CD14-positive monocyte (primary cell): ENCODE measurements around the gene TEX51. TPM values are rescaled to one million over a fixed set of nuclear protein-coding genes. Genes with fewer than 3 reads are reported as not detected.

ENCODE experiments used
- DNase-seq, 3 donors: peaks; one replicate each; pipeline ENCODE4 v3.0.0-alpha.2; 2011 to 2022
- H2AFZ ChIP-seq: 2 replicates; pipeline ENCODE4 v1.6.0; 2012; ENCODE audit warnings: mild to moderate bottlenecking, low read depth, low read length, inconsistent platforms; ENCODE audit not compliant: insufficient read depth, poor library complexity, severe bottlenecking
- H3K27ac ChIP-seq, 2 donors: 1 replicate in 1 of 2; 2 replicates in 1 of 2; pipeline ENCODE4 v1.5.1; 2012 to 2013; ENCODE audit warnings: low read length in 2 of 2, control low read depth in 1 of 2, inconsistent platforms in 1 of 2, low read depth in 1 of 2, mild to moderate bottlenecking in 1 of 2
- H3K27me3 ChIP-seq, 2 donors: one replicate each; pipeline versions ENCODE4 v1.6.0 to v1.6.1; 2011 to 2013; ENCODE audit warnings: low read length in 2 of 2; ENCODE audit not compliant: control insufficient read depth in 2 of 2, insufficient read depth in 2 of 2
- H3K36me3 ChIP-seq, 2 donors: replicated peaks in 1 of 2; 1 replicate in 1 of 2; 2 replicates in 1 of 2; pipeline versions ENCODE4 v1.5.1 to v1.6.1; 2012 to 2013; ENCODE audit warnings: low read length in 2 of 2, control low read depth in 1 of 2, inconsistent platforms in 1 of 2, mild to moderate bottlenecking in 1 of 2; ENCODE audit not compliant: insufficient read depth in 2 of 2, control insufficient read depth in 1 of 2
- H3K4me1 ChIP-seq, 2 donors: 1 replicate in 1 of 2; 2 replicates in 1 of 2; pipeline versions ENCODE4 v1.5.1 to v1.6.1; 2012 to 2013; ENCODE audit warnings: low read length in 2 of 2, control low read depth in 1 of 2, inconsistent platforms in 1 of 2, mild to moderate bottlenecking in 1 of 2, moderate library complexity in 1 of 2; ENCODE audit not compliant: insufficient read depth in 2 of 2, control insufficient read depth in 1 of 2
- H3K4me2 ChIP-seq: replicated peaks from 2 replicates; pipeline ENCODE3; 2012; ENCODE audit warnings: low read length, moderate library complexity, mild to moderate bottlenecking; ENCODE audit not compliant: poor library complexity, severe bottlenecking; ENCODE audit errors: extremely low read depth
- H3K4me3 ChIP-seq, 3 experiments: fragments of 200-600 bp in 1 of 3; sonication (generic) in 1 of 3; replicated peaks in 1 of 3; 1 replicate in 2 of 3; 2 replicates in 1 of 3; pipeline ENCODE4 v1.5.1; 2011 to 2013; ENCODE audit warnings: low read length in 3 of 3, mild to moderate bottlenecking in 3 of 3, control low read depth in 2 of 3, low read depth in 2 of 3, inconsistent platforms in 1 of 3, moderate library complexity in 1 of 3
- H3K79me2 ChIP-seq: 2 replicates; pipeline ENCODE4 v1.6.0; 2012; ENCODE audit warnings: mild to moderate bottlenecking, control low read depth, inconsistent platforms, low read length, moderate library complexity; ENCODE audit not compliant: insufficient read depth
- H3K9ac ChIP-seq: 2 replicates; pipeline ENCODE4 v1.6.0; 2017; ENCODE audit warnings: low read length, mild to moderate bottlenecking; ENCODE audit not compliant: insufficient read depth, poor library complexity, severe bottlenecking
- H3K9me3 ChIP-seq, 2 donors: replicated peaks in 1 of 2; 1 replicate in 1 of 2; 2 replicates in 1 of 2; pipeline versions ENCODE4 v1.5.1 to v1.6.1; 2012 to 2013; ENCODE audit warnings: low read length in 2 of 2, control low read depth in 1 of 2; ENCODE audit not compliant: control insufficient read depth in 1 of 2, insufficient read depth in 1 of 2
- H4K20me1 ChIP-seq: 2 replicates; pipeline ENCODE4 v1.6.0; 2012; ENCODE audit warnings: mild to moderate bottlenecking, low read length, control low read depth, moderate library complexity; ENCODE audit not compliant: insufficient read depth
- H3K27ac Mint-ChIP-seq, 7 donors: one replicate each; pipeline ENCODE4 v1.8.0; 2020; ENCODE audit warnings: mild to moderate bottlenecking in 7 of 7, mixed read lengths in 7 of 7, moderate library complexity in 6 of 7, inconsistent platforms in 2 of 7
- H3K27me3 Mint-ChIP-seq, 3 donors: one replicate each; pipeline ENCODE4 v1.8.0; 2021 to 2022; ENCODE audit warnings: low read depth in 3 of 3, mild to moderate bottlenecking in 3 of 3, mixed read lengths in 3 of 3, moderate library complexity in 3 of 3, inconsistent platforms in 1 of 3
- H3K36me3 Mint-ChIP-seq, 2 donors: one replicate each; pipeline ENCODE4 v1.8.0; 2020; ENCODE audit warnings: mixed read lengths in 2 of 2, inconsistent platforms in 1 of 2, mild to moderate bottlenecking in 1 of 2
- H3K4me1 Mint-ChIP-seq: one replicate; pipeline ENCODE4 v1.8.0; 2020; ENCODE audit warnings: mild to moderate bottlenecking, mixed read lengths
- H3K4me3 Mint-ChIP-seq, 2 donors: one replicate each; pipeline ENCODE4 v1.8.0; 2020; ENCODE audit warnings: mild to moderate bottlenecking in 2 of 2, mixed read lengths in 2 of 2, moderate library complexity in 1 of 2
- H3K9me3 Mint-ChIP-seq, 7 donors: one replicate each; pipeline ENCODE4 v1.8.0; 2020 to 2022; ENCODE audit warnings: mixed read lengths in 7 of 7, mild to moderate bottlenecking in 6 of 7, moderate library complexity in 6 of 7, inconsistent platforms in 2 of 7
- WGBS: methylation state at CpG from one replicate; pipeline ENCODE4 v1.1.5; 2013; ENCODE audit warnings: missing lambda C conversion rate; ENCODE audit not compliant: insufficient coverage; 5-methylcytosine and 5-hydroxymethylcytosine counted together
- intact Hi-C, 2 donors: fragments of 100-400 bp; cut with micrococcal nuclease; formaldehyde crosslinking; loops; one replicate each; pipeline versions ENCODE4 v1.15.0 to v1.15.1; 2023
- polyA plus RNA-seq, 3 donors: library from polyadenylated mRNA; depleted of rRNA in 1 of 3; unstranded in 2 of 3; stranded (reverse) in 1 of 3; fragments of 300-500 nt in 2 of 3; fragments of >200 nt in 1 of 3; fragmentation: Illumina TruSeq in 2 of 3; gene quantifications; 1 replicate in 2 of 3; 2 replicates in 1 of 3; pipeline ENCODE4 v1.2.3, GENCODE V29; 2012 to 2021
- TF ChIP-seq, protein P1 (sequence below): fragments of 200-600 bp; IDR thresholded peaks from one replicate; pipeline ENCODE4 v1.8.0; 2022; ENCODE audit warnings: antibody characterized with exemption, mild to moderate bottlenecking

The TEX51 gene
- polyA plus RNA-seq, 3 donors = not detected

DNA sequence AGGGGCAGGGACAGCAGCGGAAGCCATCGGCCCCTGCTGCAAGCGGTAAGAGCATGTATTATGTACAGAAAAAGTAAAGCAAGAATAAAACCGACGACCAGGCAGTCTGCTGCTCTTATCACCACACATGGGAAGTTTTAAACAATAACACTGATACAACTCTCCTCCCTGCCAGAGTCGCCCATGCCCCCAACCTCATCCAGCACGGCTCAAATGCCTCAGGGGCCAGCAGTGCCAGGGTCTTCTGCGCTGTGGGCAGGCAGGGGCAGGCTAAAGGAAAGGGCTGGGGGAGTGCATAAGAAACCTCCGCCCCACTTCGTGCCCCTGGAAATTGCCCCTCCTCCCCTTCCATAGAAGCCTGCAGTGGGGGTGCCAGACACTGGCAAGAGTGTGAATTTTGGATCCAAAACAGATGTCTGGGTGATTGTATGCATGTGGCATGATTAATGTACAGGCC lies 10.1 kb downstream of the TEX51 start:
- Histone ChIP-seq H3K4me3 (no peak overlapping the region), H3K4me2 (no peak overlapping the region), H3K27ac (no peak overlapping the region), H3K9me3 (peaks cover 0 to under 1% of the 10 kb centered on the region in 2 donors), H2AFZ (no peak overlapping the region), H3K27me3 (no peaks in the 10 kb centered on the region), H3K4me1 (no peaks in the 10 kb centered on the region), H3K36me3 (no peaks in the 10 kb centered on the region), H4K20me1 (no peaks in the 10 kb centered on the region), H3K9ac (no peak overlapping the region), H3K79me2 (no peaks in the 10 kb centered on the region)
- Mint-ChIP-seq H3K9me3 (peaks cover 0 to 11% (median 8%) of the 10 kb centered on the region in 7 donors), H3K36me3 (no peaks in the 10 kb centered on the region), H3K27me3 (peaks cover 0 to 5% (median 3%) of the 10 kb centered on the region in 3 donors), H3K27ac (no peak overlapping the region), H3K4me1 (no peaks in the 10 kb centered on the region), H3K4me3 (no peak overlapping the region)
- DNase-seq = no peak
- TF ChIP-seq, protein P1, sequence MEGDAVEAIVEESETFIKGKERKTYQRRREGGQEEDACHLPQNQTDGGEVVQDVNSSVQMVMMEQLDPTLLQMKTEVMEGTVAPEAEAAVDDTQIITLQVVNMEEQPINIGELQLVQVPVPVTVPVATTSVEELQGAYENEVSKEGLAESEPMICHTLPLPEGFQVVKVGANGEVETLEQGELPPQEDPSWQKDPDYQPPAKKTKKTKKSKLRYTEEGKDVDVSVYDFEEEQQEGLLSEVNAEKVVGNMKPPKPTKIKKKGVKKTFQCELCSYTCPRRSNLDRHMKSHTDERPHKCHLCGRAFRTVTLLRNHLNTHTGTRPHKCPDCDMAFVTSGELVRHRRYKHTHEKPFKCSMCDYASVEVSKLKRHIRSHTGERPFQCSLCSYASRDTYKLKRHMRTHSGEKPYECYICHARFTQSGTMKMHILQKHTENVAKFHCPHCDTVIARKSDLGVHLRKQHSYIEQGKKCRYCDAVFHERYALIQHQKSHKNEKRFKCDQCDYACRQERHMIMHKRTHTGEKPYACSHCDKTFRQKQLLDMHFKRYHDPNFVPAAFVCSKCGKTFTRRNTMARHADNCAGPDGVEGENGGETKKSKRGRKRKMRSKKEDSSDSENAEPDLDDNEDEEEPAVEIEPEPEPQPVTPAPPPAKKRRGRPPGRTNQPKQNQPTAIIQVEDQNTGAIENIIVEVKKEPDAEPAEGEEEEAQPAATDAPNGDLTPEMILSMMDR = no peak
- no CpG with 5 or more reads among the region's 10 CpGs for WGBS
- intact Hi-C loops = no loop called here

DNA sequence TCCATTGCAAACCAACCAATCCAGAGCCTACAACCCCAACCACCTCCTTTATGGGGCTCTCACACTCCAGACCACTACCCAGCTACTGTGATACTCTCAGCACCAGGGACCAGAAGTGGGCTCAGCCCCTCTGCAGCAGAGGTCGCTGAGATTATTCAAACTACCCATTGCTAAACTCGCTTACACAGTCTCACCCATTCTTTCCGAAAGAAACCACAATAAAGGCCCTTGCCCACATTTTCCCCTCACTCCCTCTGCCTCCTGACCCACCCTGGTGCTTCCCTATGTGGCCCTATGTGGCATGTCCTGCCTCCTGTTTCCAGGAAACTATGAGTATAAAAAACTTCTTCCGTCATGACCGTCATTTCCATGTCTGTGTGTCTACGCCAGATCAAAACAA lies 10.7 kb downstream of the TEX51 start:
- no peaks in the 10 kb centered on the region for H3K36me3 Mint-ChIP-seq
- intact Hi-C loops = no loop called here

More for the DNA sequence above, 10.7 kb downstream of the TEX51 start:
- no peak overlapping the region for H3K4me3 ChIP-seq
- H3K9ac ChIP-seq = no peak overlapping the region
- peaks cover 0 to 5% (median 3%) of the 10 kb centered on the region in 3 donors for H3K27me3 Mint-ChIP-seq
- H3K9me3 Mint-ChIP-seq = peaks cover 0 to 6% (median 3%) of the 10 kb centered on the region in 7 donors
- no peaks in the 10 kb centered on the region for H3K4me1 ChIP-seq
- H3K27ac ChIP-seq = no peak overlapping the region
- H3K27ac Mint-ChIP-seq = peak overlapping the region in 1 of 7 donors; percentile 3
- H3K27me3 ChIP-seq = no peaks in the 10 kb centered on the region
- 88% methylated on average over 6 of the region's 6 CpGs for WGBS
- no peaks in the 10 kb centered on the region for H4K20me1 ChIP-seq
- H3K4me3 Mint-ChIP-seq = no peak overlapping the region
- no peaks in the 10 kb centered on the region for H3K4me1 Mint-ChIP-seq
- H3K9me3 ChIP-seq = no peaks in the 10 kb centered on the region
- no peaks in the 10 kb centered on the region for H3K36me3 ChIP-seq
- H3K4me2 ChIP-seq = no peak overlapping the region
- no peak for DNase-seq
- TF ChIP-seq, protein P1 = no peak
- H2AFZ ChIP-seq = no peak overlapping the region
- no peaks in the 10 kb centered on the region for H3K79me2 ChIP-seq
